Left kidney (tissue), 8 donors: ENCODE measurements around the gene POU5F1. TPM values are rescaled to one million over a fixed set of nuclear protein-coding genes. Genes with fewer than 3 reads are reported as not detected.
A peak's percentile ranks its signal among the peaks of the same experiment; 100 is the strongest.
"Not testable (repeated sequence)": the region's sequence is repeated elsewhere in the genome, so short reads cannot be mapped to it uniquely, and the experiment has no call there.

Experiments
- DNase-seq: peaks from one replicate; pipeline ENCODE4 v3.0.0-alpha.2; 2013
- long read RNA-seq, 8 donors: transcript quantifications; one replicate each; lab custom pipeline, GENCODE V29; 2026
- polyA plus RNA-seq: library from polyadenylated mRNA; unstranded; fragments of 120-200 nt; gene quantifications from one replicate; pipeline ENCODE4 v1.2.1, GENCODE V29; 2013; ENCODE audit not compliant: insufficient read length

Gene POU5F1
- 6.5 TPM for polyA plus RNA-seq
- long read RNA-seq, donor 1, result 0 reads
- long read RNA-seq, donor 2, result 0 reads
- long read RNA-seq, donor 3, partial matches to known transcripts, result 0 of 1 reads
- long read RNA-seq, donor 3, other reads (novel, unspliced or antisense), result 0 of 1 reads
- long read RNA-seq, donor 4, result 0 reads
- long read RNA-seq, donor 5, partial matches to known transcripts, result 7 of 7 reads
- long read RNA-seq, donor 5, other reads (novel, unspliced or antisense), result 0 of 7 reads
- long read RNA-seq, donor 6, result 0 reads
- long read RNA-seq, donor 7, partial matches to known transcripts, result 0 of 3 reads
- long read RNA-seq, donor 7, other reads (novel, unspliced or antisense), result 0 of 3 reads
- long read RNA-seq, donor 8, partial matches to known transcripts, result 0 of 7 reads
- long read RNA-seq, donor 8, other reads (novel, unspliced or antisense), result 7 of 7 reads

DNA sequence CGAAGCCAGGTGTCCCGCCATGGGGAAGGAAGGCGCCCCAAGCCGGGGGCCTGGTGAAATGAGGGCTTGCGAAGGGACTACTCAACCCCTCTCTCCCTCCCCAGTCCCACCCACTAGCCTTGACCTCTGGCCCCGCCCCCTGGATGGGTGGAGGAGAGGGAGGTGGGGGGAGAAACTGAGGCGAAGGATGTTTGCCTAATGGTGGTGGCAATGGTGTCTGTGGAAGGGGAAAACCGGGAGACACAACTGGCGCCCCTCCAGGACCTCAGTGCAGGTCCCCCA, at the start of gene POU5F1:
Gene POU5F1 (minus strand): TSS at position 83 of the 282 bp plus-strand sequence. CDS start 62 bp downstream, at position 21.
- DNase-seq, result no peak

DNA sequence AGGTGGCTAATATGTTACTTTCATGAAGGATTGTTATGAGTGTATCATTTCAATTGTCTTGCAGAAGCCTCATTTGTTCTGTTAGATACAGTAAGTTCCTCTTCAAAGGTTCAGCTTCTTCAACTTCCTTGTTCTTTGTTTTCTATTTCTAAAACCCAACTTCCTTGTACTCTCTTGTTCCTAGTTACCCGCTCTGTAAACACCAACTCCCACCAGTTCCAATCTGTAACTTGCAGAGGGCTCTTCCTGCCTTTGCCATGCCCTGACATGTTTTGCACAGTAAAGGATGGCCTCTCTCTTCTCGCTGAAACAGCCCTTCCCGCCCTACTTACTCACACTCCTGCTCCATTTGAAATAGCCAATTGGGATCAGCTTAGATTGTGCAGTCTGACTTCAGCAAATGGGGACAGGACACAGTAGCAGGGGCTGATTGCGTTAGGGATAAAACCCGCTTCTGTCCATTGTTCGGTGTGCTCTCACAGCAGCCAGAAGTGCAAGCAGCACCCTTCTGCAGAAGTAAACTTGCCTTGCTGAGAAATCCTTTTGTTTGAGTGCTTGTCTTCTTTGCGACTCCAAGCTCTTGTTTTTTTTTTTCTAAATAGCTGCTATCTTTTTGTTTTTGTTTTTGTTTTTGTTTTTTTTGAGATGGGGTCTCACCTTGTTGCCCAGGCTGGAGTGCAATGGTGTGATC, 45.9 kb upstream of the POU5F1 start:
- no peak for DNase-seq

DNA sequence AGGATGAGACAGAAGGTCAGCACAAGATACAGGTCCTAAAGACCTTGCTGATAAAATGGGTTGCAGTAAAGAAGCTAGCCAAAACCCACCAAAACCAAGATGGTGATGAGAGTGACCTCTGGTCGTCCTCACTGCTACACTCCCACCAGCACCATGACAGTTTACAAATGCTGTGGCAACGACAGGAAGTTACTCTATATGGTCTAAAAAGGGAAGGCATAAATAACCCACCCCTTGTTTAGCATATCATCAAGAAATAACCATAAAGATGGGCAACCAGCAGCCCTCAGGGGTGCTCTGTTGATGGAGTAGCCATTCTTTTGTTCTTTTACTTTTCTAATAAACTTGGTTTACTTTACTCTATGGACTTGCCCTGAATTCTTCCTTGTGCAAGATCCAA, 44.7 kb upstream of the POU5F1 start:
- DNase-seq, result not testable (repeated sequence)

DNA sequence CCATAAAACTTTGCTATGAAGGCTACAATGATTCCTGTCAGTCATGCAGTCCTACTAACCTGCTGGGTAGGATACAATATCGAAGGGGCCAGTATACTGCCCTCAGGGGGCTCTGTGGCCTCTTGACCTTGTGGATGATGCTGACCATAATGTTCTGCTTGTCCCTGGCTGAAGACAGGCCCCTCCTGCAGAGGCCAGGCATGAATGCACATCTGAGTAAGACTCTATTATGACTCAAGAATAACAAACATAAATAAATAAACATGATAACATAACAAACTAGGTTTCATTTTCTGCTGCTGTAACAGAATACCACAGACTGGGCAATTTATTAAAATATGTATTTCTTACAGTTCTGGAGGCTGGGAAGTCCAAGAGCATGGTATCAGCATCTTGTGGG, 44.0 kb upstream of the POU5F1 start:
- no peak for DNase-seq

DNA sequence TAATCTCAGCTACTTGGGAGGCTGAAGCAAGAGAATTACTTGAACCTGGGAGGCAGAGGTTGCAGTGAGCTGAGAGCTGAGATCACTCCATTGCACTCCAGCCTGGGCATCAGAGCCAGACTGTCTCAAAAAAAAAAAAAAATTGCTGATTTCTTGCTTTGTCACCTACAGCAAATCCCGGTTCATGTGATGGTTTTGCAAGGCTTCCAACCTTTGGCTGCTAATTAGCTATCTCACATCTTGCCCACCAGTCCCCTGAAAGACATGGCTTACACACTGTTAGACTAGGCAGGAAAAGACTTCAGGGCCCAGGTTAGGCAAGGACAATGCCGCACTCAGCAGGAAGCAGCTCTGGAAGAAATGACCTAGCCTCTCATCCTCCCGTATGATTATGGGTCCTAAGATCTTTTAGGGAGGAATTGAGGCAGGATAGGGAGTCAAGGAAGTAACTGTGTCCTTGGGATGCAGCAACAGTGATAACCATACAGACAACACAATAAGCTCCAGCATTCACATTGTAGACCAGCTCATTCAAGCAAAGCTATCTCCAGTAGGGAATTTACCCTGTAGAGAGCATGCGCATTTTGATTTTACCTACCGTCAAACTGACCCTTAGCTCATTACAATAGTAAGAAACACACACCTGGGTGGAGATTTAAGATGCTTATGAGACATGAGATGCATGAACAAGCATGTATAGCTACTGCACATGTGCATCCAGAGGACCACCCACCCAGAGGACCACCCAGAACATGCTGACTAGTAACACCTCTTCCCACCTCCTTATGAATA, 40.5 kb upstream of the POU5F1 start:
- no peak for DNase-seq

DNA sequence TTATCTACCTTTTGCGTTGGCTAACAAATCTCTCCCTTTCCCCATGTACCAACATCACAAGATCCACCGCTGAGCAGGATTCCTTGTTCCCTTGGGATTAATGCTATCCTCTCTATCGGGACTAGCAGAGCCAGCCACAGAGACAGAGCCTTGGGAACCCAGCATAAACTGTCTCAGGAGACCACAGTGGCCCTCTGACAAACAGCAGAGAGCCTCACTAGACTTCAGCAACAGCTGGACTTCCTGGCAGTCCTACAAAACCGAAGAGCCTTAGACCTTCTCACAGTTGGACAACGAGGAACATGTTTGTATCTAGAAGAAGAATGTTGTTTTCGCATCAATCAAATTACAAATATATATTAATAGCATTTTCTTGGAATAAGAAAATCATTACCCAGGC, 39.6 kb upstream of the POU5F1 start:
- no peak for DNase-seq

DNA sequence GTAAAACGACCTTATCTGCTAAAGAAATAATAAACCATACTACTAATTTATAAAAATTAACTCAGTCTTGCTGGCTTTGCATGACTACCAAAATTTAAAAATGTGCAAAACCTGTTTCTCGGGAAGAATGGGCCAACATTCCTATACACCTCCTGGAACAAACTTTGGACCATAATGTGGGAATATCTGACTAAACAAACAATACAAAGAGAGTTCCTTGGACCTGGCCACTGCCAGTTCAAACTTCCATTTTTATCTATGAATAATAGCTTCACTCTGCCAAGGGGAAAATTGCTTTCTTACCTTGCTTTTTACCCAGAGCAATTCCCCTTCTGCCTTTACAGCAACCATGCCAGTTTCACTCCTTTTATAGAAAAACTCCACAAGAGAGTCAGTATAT, 38.7 kb upstream of the POU5F1 start:
- no peak for DNase-seq

DNA sequence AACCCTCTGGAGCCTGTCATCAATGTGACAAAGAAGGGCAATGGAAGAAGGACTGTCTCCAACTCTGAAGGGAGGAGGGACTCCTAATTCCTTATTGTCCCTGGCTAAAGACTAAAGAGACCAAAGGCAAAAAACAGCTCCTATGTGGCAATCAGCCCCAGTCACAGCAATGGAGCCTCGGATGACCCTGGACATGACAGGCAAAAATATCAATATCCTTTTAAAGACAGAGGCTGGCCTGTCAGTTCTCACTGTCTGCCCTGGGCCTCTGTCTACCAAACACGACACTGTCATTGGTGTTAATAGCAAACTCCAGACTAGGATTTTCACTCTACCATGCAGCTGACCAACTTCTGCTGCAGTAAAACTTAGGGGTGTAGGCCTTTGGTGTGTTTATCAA, 38.0 kb upstream of the POU5F1 start:
- no peak for DNase-seq

DNA sequence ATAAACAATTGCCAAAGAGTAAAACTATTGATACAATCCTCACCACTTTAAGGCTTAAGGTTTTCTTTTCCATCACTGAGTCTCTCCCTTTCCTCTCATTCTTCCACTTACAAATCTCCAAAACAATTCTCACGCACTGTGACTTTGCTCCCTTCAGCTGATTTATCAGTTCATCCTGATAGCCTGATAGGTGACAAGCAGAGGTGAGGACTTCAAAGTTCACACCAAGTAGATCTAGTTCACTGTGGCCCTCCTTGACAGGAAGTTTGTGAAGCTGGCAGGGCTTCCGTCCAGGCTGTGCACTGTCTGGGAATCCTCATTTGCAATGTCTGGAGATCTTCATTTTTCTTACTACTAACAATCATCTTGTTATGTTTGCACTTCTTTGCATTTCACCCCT, 35.2 kb upstream of the POU5F1 start:
- DNase-seq, result no peak

DNA sequence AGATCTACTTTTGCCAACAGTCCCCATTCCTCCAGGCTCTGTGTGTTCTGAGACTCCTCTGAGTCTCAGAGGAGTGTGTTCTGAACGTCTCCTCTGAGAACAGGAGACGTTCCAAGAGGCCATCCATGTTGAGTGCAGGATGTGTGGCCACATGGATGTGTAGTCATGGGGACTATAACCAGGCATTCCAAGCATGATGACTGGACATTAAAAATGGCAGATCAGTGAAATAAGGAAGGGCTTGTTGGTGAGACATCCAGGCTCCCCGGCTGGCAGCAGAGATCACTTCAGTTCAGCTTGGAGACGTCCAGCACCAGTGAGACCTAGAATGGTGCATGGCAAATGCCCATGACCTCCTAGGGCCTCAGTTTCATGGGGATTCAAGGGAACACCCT, 34.3 kb upstream of the POU5F1 start:
- no peak for DNase-seq

DNA sequence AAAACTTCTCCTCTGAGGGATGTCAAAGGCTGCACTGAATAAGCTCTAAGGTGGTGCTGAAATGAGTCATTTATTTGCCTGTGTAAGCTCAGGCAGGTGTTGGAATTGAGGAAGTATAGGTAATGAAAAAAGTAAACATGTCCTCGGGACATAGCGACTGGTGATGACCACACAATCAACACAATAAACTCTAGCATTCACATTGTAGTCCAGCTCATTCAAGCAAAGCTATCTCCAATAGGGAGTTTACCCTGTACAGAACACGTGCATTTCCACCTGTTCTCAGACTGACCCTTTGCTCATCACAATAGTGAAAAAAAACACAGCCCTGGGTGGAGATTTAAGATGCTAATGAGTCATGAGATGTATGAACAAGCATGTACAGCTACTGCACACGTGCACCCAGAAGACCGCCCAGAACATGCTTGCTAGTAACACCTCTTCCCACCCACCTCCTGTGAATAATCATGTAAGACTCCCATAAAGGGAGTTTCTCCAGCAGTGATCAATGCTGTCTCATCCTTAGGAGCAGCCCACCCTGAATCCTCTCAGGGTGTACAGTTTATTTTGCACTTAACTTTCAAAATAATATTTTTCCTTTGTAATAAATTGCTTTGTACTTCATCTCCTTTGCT, 33.0 kb upstream of the POU5F1 start:
- DNase-seq, result no peak

DNA sequence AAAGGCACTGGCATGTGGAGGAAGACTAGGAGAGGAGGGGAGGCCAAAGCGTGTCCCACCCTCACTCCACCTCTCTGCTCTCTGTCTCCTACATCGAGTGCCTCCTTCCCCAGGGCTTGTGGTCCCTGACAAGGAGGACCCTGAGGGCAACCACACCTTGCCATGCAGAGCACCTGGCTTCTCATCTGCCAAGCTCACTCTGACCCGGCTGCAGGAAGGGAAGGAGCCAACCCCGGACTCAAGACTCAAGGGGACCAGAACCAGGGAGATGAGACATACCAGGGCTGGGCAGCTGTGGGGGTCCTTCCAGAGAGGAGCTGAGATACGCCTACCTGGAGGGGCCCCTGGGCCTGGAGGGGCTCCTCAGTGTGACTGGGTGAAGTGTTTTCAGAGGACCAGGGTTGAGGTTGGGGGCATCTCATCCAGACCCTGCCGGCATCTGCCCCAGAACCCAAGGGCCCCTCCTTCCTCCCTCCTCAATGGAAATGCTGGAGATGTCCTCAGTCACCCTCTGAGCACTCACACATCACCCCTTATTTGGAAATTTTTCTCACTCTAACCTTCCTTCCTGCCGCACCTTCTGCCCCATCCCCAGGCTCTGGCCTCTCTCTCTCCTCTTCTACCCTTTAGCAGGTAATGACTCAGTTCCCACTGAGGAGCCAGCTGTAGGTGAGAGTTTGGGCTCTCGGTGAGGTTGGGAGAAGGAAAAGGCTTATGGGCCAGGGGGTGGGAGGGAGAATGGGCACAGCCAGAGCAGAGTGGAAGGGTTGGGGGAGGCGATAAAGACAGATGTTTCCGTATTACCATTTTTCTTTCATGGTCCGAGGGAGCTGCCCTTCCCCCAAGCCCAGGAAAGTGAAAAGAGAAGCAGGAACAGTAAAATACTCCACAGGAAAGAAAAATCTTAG, 32.0 kb upstream of the POU5F1 start:
- no peak for DNase-seq

DNA sequence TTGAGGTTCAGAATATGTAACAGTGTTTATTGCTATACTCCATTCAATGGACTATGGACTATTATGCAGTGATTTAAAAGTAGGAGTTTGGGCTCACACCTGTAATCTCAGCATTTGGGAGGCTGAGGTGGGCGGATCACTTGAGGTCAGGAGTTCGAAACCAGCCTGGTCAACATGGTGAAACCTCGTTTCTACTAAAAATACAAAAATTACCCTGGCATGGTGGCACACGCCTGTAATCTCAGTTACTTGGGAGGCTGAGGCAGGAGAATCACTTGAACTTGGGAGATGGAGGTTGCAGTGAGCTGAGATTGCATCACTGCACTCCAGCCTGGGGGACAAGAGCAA, 28.6 kb upstream of the POU5F1 start:
- not testable (repeated sequence) for DNase-seq

DNA sequence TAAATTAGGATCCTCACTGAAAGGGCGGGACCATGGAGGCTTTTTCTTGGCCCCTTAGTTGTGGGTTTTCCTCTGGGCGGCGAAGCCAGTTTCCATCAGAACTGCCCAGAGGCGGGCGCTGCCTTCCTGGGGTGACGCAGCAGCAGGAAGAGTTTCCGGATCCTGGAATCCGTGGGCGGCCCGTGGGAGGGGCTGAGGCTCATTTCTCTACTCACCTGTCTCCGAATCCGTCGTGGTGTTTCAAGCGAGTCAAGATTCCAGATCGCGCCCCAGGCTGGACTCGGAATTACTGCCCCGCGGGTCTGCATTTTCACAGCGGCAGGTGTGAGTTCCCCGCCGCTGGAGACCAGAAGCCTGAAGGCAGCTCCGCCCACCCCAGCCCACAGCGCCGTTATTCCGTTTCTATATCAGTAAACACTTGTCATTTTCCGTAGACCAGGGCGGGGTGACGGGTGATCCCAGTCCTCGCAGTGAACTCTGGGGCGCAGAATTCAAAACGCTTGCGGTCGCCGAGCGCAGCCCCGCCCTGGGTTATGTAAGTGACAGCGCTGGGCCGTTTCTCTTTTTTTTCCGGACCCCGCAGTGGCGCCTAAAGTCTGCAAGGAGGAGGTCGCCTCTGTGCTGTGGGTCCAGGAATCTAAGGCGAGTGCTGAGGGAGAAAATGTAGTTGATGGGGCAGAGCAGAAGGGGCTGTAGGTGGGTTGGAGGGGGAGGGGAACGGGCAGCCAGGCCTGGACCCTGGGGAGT, 27.2 kb upstream of the POU5F1 start:
- peak; percentile 78 for DNase-seq

DNA sequence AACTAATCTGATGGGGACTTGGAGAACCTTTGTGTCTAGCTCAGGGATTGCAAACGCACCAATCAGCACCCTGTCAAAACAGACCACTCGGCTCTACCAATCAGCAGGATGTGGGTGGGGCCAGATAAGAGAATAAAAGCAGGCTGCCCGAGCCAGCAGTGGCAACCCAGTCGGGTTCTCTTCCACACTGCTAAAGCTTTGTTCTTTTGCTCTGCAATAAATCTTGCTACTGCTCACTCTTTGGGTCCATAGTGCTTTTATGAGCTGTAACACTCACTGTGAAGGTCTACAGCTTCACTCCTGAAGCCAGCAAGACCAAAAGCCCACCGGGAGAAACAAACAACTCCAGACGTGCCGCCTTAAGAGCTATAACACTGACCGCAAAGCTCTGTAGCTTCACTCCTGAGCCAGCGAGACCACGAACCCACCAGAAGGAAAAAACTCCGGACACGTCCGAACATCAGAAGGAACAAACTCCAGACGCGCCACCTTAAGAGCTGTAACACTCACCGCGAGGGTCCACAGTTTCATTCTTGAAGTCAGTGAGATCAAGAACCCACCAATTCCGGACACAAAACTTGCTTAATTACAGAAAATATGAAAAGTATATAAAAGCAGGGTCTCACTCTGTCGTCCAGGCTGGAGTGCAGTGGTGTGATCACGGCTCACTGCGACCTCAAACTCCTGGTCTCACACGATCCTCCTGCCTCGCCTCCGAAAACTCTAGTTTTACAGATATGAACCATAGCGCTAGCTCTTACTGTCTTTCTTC, 26.0 kb upstream of the POU5F1 start:
- DNase-seq, result not testable (repeated sequence)

DNA sequence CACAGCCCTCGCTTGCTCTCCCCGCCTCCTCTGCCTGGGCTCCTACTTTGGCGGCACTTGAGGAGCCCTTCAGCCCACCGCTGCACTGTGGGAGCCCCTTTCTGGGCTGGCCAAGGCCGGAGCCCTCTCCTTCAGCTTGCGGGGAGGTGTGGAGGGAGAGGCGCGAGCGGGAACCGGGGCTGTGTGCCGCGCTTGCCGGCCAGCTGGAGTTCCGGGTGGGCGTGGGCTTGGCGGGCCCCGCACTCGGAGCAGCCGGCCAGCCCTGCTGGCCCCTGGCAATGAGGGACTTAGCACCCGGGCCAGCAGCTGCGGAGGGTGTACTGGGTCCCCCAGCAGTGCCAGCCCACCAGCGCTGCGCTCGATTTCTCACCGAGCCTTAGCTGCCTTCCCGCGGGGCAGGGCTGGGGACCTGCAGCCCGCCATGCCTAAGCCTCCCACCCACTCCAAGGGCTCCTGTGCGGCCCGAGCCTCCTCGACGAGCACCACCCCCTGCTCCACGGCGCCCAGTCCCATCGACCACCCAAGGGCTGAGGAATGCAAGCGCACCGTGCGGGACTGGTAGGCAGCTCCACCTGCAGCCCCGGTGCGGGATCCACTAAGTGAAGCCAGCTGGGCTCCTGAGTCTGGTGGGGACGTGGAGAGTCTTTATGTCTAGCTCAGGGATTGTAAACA, 25.0 kb upstream of the POU5F1 start:
- not testable (repeated sequence) for DNase-seq

DNA sequence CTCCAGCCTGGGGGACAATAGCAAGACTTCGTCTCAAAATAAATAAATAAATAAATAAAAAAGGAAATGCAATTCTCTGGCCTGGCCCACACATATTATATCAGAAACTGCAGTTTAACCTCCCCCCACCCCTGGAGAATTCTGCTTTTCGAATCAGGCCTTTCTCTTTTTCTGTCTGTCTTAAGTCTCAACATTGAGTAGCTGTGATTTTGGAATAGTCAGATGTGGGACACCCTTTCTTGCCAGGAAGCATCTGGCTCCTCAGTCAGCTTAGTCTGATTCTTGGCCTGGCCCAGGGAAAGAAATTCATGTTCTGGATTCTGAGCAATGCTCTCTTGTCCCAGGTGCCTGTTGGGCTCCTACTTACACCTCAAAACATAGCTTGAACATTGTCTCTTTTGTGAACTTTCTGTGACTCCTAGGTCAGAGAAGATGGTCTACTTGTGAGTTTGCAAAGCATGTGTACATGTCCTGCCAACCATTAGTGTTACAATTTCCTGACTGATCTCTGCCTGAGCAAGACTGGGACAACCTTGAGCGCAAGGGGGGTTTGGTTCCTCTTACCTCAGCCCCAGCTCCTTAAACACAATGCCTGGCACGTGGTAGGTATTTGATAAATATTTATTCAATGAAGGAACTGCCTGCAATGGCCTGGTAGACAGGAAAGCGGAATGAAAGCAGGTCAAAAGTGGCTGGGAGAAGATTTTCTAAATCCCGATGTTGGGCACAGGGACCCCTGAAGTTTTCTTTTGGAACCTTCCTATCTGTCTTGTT, 23.8 kb upstream of the POU5F1 start:
- no peak for DNase-seq

DNA sequence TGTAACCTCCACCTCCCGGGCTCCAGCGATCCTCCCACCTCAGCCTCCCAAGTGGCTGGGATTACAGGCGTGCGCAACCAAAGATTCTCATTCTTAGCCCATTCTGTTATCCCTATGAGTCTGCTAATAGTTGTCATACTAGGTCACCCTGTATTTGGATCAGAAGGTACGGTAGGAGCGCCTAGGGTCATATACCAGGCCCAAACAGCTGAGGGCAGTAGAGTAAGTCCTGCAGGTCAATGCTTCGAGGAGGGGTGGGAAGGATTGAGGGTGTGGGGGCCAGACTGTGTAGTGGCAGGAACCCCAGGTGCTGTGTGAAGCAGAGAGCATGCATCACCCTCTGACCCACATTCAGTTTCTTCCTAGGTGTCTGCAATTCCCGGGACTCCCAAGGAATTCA, 22.7 kb upstream of the POU5F1 start:
- DNase-seq, result no peak
